NCI-H146 (cell line): Measurements from ENCODE around the gene ZNF850.
A peak's percentile ranks its signal among the peaks of the same experiment; 100 is the strongest.

Experiments used
- DNase-seq: peaks from one replicate; lab custom pipeline; 2025; lab: John Stamatoyannopoulos, UW

Gene ZNF850

DNA sequence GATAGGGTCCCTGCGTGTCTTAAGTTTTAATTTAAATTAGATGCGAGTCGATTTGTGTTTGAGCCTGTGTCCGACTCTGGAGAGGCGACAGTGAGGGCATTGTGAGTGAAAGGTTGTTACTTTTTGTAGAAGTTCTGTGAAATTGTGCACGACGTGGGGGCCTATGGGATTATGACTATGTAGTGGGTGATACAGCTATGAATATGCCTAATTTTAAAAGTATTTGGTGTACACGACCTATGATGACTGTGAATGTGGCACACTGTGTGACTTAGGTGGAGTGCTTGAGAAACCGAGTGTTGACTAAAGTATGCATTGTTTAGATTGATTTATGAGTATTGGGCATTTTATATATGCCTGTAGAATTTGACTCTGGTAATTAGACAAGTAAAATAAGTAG is 84.5 kb downstream of the ZNF850 start:
- DNase-seq, result no peak

DNA sequence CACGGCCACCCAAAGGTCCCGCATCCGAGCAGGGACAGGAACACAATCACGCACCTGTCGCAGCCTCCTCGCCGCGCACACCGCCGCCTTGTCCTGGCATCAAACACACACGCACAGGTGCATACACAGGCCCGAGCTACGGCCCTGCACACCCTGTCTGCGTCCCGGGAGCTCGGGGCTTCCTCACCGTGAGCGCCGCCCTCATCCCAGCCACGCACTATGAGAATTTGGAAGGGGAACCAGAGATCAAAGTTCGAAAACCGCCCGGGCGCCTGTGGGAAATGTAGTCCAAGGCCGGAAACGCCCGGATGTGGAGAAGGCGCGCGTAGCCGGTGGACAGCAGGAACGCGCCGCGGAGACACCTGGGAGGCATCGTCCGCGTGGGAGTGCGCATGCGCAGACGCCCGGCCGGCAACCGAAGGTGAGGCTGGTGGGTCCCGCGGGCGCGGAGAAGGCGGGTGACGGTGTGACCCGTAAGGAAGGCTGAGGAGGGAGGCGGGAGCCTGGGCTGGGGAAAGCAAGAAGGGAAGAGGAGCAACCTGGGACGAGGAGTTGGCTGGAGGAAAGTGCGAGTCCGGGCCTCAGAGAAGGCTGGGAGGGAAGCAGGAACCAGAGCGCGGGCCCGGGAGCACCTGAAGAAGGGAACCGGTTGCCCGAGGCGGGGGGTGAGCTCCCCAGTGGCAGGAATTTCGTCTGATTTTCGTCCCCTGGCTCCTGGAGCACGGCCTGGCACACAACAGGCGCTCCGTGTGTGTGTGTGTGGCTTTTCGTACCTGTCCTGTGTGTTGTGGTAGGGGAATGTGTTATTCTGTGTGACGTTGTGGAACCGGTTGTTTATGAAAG is 85.2 kb downstream of the ZNF850 start, which contains the start of gene ZNF567:
Gene ZNF567, plus strand, starts transcription at position 399 of the 843 bp plus-strand sequence. CDS start 7,256 bp downstream, outside the sequence.
- peak; percentile 98 for DNase-seq

DNA sequence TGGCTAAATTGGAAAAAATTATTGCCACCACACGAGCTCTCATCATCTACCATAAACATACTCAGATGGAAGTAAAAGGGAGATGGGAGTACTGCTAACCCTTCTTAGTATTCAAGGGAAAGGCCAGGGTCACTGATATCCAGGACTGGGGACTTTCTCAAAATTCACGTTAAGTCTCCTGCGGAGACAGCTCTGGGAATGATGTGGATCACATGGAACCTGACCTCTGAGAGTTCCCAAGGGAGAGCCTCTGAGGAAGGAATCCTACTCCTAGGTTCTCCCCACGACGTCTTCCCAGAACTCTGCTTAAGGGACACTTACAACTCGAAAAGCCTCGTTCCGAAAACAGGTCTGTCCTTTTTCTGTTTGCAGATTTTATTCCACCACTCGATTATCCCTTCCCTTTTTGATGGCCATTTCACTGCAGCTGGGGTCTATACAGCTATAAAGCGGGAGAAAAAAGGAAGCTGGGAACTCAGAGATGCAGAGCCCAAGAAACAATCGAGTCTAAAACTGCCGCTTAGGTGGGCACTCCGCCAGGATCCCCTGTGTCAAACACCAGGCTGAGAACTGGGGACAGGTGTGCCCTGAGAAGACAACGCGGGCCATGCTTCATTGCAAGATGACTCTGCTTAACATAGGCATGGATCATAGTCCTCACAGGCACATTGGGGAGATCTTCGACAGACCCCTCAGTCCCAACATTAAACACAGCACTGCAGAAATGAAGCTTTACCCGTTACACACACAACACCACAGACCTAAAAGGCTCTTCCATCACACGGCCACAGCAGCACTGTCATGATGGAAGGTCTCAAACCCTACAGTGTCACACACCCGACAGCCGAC is 86.0 kb downstream of the ZNF850 start:
- DNase-seq, result peak; percentile 53

DNA sequence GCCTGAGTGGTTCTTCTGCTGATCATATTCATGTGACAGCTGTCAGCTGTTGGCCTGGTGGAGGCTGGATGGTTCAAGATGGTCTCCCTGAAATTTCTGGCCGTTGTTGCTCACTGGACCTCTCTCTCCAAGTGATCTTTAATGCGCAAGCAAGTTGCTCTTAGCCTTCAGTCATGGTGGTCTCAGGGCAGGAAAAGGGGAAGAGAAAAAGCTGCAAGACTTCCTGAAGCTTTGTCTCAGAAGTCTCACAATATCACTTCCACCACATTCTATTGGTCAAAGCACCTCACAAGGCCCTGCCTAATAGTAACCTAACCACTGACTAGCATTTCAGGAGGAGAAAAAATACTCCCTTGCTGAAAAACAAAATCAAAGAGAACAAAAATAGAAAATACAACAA is 86.8 kb downstream of the ZNF850 start:
- no peak for DNase-seq

DNA sequence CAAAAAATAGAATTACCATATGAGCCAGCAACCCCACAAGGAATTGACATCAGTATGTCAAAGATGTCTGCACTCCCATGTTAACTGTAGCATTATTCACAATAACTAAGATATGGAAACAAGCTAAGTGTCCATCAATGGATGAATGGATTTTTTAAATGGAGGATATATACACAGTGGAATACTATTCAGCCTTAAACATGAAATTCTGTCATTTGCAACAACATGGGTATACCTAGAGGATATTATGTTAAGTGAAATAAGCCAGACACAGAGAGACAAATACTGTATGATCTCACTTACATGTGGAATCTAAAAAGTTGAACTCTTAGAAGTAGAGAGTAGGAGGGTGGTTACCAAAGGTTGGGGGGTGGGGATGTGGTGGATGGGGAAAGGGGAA is 93.2 kb downstream of the ZNF850 start:
- no peak for DNase-seq

- DNase-seq, result no peak
These were observed 98.4 kb downstream of the ZNF850 start for GRCh38 chr19:36674201-36674600.

DNA sequence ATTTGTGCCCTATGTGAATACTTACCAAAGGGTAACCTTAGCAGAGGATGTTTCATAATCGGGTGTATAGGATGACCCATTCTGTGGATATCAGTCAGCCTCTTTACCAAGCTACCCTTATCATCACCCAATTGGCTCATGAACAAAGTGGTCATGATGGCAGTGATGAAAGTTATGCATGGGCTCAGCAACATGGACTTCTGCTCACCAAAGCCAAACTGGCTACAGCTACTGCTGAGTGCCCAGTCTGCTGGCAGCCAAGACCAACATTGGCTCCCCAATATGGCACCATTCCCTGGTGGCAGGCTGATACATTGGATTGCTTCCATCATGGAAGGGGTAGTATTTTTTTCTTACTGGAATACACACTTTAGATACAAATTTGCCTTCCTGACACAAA is 100.2 kb downstream of the ZNF850 start:
- no peak for DNase-seq

DNA sequence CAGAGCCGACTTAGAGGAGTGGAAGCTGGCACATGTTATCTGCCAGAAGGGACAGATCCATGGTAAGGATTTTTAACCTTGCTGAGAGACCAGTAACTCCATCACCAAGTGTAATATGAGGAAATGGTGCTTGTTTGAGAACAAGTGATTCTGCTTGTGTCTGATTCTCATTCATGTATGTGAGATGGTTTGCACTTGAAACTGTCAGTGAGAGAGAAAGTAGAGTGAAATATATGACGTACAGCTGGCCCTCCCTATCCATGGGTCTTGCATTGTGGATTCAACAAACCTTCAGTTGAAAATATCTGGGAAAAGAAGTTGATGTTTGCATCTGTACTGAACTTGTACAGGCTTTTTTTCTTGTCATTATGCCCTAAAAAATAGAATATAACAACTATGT is 104.0 kb downstream of the ZNF850 start:
- no peak for DNase-seq

DNA sequence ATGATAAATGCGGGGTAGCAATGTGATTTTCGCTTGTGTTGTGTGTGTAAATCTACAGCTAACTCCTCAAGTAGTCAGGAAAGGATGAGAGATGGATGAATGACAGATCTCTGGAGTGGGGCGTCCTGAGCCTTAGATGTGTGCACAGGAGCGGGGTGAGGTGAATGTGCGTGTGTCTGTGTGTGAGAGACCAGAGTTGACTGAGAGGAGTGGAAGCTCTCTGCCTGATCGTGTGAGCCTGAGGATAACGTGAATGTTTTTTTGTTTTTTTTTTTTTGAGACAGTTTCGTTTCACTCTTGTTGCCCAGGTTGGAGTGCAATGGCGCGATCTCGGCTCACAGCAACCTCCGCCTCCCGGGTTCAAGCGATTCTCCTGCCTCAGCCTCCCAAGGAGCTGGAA is 106.8 kb downstream of the ZNF850 start:
- no peak for DNase-seq
